Epithelial cell of umbilical artery (primary cell): Measurements from ENCODE around the gene SCG3. TPM values are rescaled to one million over a fixed set of nuclear protein-coding genes. Genes with fewer than 3 reads are reported as not detected.

ENCODE experiments used
- total RNA-seq: library from RNA; depleted of rRNA; stranded (reverse); fragments of >200 nt; gene quantifications from 2 replicates; pipeline ENCODE4 v1.2.3, GENCODE V29; 2014

Gene SCG3
- not detected in 2 replicates for total RNA-seq

DNA sequence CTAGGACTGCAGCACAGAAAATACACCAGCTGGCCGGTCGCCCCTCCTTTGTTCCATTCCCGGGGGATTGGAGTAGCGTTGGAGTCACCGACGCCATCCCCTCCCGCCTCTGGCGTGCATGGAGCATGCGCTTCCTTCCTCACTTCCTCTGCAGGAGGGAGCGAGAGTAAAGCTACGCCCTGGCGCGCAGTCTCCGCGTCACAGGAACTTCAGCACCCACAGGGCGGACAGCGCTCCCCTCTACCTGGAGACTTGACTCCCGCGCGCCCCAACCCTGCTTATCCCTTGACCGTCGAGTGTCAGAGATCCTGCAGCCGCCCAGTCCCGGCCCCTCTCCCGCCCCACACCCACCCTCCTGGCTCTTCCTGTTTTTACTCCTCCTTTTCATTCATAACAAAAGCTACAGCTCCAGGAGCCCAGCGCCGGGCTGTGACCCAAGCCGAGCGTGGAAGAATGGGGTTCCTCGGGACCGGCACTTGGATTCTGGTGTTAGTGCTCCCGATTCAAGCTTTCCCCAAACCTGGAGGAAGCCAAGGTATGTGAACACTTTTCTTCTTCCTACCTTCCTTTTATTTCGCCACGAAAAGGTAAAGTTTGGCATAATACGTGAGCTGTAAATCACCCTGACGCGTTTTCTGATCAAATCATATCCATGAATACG, at the start of gene SCG3:
Gene SCG3 (plus strand): TSS at position 201 of the 661 bp plus-strand sequence. CDS start 253 bp downstream, at position 454.

DNA sequence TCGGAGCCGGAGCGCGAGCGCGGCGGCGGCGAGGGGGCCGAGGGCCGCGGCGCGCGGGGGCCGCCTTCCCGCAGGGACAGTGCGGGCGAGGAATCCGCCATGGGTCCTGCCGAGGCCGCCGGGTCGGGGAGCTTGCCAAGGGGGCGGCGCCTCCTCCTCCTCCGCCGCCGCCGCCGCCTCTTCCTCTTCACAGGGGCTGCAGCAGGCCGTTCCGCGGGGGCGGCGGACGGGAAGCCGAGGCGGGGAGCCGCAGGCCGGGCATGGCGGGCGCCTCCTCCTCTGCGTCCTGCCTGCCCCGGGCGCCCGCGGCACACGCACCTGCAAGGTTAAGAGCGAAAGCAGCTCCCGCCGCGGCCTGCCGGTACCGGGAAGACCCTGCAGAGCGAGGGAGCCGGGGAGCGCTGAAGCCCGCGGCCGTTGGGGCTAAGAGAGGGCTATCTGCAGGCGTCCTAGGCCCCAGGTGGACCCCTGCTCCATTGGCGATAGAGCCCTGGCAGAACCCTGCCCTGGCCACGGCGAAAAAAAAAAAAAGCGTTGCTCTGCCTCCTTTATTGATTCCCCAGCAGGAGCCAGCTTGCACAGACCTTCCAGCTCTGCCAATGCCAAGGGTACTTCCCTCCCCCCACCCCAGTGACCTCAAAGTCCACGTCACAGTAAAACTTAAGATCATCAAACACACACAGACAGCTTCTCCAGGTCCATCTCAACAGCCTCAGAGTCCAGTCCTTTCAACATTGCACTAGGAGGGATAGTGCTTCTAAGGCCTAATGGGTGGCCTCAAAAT, 56.4 kb downstream of the SCG3 start, which contains the start of gene LYSMD2:
Gene LYSMD2 (minus strand): TSS at position 134 of the 784 bp plus-strand sequence. CDS start 33 bp downstream, at position 101.

DNA sequence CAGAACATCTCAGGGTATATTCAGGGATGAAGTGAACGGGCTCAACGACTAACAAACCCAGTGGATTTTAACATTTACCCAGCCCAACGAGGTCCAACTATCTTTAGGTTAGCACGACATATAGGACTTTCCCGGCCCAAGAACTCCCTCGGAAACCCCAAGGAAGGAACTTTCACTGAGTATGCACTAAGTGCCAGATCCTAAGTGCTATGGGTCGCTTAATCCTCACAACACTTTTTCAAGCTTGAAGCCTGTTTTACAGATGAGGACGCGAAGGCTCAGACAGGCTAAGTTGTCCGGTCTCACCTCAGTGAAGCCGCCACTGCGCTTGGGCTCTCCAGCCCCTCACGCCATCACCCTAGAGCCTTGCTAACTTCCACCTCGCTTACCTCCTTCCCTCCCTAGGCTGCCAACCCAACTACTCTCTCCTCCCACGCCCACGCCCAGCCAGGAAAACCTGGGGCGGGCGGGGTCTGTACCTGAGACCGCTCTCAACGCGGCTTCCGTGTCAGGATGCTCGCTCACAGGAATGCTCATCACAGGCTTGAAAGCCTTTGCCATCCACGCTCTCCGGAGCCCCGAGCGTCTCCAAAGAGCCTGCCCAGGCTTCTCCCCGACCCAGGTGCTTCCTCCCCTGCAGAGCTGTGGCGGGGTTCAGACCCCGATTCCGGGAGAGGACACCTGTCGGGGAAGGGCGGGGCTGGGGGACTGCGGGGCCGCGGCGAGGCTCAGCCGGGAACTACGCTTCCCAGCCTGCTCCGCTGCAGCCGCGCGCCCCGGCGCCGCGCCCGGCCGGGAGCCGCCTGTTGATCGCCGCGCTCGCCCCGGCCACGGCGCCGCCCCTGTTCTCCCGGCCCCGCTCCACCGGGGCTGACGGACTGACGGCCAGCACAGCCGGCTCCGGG, 69.7 kb downstream of the SCG3 start, which contains the start of gene TMOD2:
Gene TMOD2 (plus strand): TSS at position 806 of the 905 bp plus-strand sequence. CDS start 14,845 bp downstream, outside the sequence.

Other genes starting within 250 kb of the SCG3 start
- gene DMXL2, start 58.7 kb upstream of the SCG3 start, total RNA-seq = 12.7 and 18.2 TPM in 2 replicates
- 11.1 and 18.8 TPM in 2 replicates for gene LYSMD2, start 56.2 kb downstream of the SCG3 start, total RNA-seq
- gene TMOD2, start 70.1 kb downstream of the SCG3 start, total RNA-seq = 2.3 and 4.1 TPM in 2 replicates
- gene TMOD3, start 148.2 kb downstream of the SCG3 start, total RNA-seq = 56.8 and 70.8 TPM in 2 replicates